Memory B cell (primary cell): ENCODE results near the gene PEX14.
"Not testable (repeated sequence)": the region's sequence is repeated elsewhere in the genome, so short reads cannot be mapped to it uniquely, and the experiment has no call there.

Source experiments
- ATAC-seq: fragments of 150-1000 bp; cut with Tn5 transposase; 2 replicates; pipeline ENCODE4 v1.10.0; 2021; ENCODE audit warnings: low read depth, mild to moderate bottlenecking, moderate library complexity
- DNase-seq, 2 donors: peaks; one replicate each; pipeline ENCODE4 v3.0.0; 2022; ENCODE audit warnings: low spot score in 2 of 2
- H3K27ac Mint-ChIP-seq: one replicate; pipeline ENCODE4 v1.8.0; 2022; ENCODE audit warnings: mild to moderate bottlenecking, moderate library complexity, mixed read lengths
- H3K27me3 Mint-ChIP-seq: one replicate; pipeline ENCODE4 v1.8.0; 2022; ENCODE audit warnings: mixed read lengths
- H3K36me3 Mint-ChIP-seq: one replicate; pipeline ENCODE4 v1.8.0; 2022; ENCODE audit warnings: mild to moderate bottlenecking, mixed read lengths
- H3K4me1 Mint-ChIP-seq: one replicate; pipeline ENCODE4 v1.8.0; 2022; ENCODE audit warnings: mixed read lengths
- H3K4me3 Mint-ChIP-seq: one replicate; pipeline ENCODE4 v1.8.0; 2022; ENCODE audit warnings: mild to moderate bottlenecking, moderate library complexity, mixed read lengths
- H3K9me3 Mint-ChIP-seq: one replicate; pipeline ENCODE4 v1.8.0; 2022; ENCODE audit warnings: mixed read lengths

The PEX14 gene

GRCh38 chr1:10440305-10440704 is 34.4 kb upstream of the PEX14 start:
- H3K4me1 Mint-ChIP-seq = no peaks in the 10 kb centered on the region
- H3K27me3 Mint-ChIP-seq = no peaks in the 10 kb centered on the region
- H3K27ac Mint-ChIP-seq = no peak overlapping the region
- ATAC-seq = no peak
- H3K4me3 Mint-ChIP-seq = no peak overlapping the region
- no peak for DNase-seq
- no peaks in the 10 kb centered on the region for H3K9me3 Mint-ChIP-seq
- H3K36me3 Mint-ChIP-seq = peaks cover 2% of the 10 kb centered on the region

GRCh38 chr1:10440794-10441193 is 34.0 kb upstream of the PEX14 start:
- no peak for ATAC-seq
- H3K27ac Mint-ChIP-seq = no peak overlapping the region
- H3K36me3 Mint-ChIP-seq = peaks cover 2% of the 10 kb centered on the region
- no peaks in the 10 kb centered on the region for H3K9me3 Mint-ChIP-seq
- DNase-seq = no peak
- H3K4me3 Mint-ChIP-seq = no peak overlapping the region
- H3K27me3 Mint-ChIP-seq = no peaks in the 10 kb centered on the region
- H3K4me1 Mint-ChIP-seq = no peaks in the 10 kb centered on the region

- H3K4me1 Mint-ChIP-seq = no peaks in the 10 kb centered on the region
- no peak overlapping the region for H3K4me3 Mint-ChIP-seq
- H3K27me3 Mint-ChIP-seq = peaks cover 2% of the 10 kb centered on the region
- H3K9me3 Mint-ChIP-seq = no peaks in the 10 kb centered on the region
- peaks cover 4% of the 10 kb centered on the region for H3K36me3 Mint-ChIP-seq
- no peak overlapping the region for H3K27ac Mint-ChIP-seq
- ATAC-seq (no peak), DNase-seq (no peak)
These were observed 30.5 kb upstream of the PEX14 start for GRCh38 chr1:10444248-10444647.

GRCh38 chr1:10444795-10445397 is 29.9 kb upstream of the PEX14 start:
- ATAC-seq (no peak), DNase-seq (no peak)
- Mint-ChIP-seq H3K9me3 (no peaks in the 10 kb centered on the region), H3K27ac (no peak overlapping the region), H3K4me1 (no peaks in the 10 kb centered on the region), H3K36me3 (peaks cover 4% of the 10 kb centered on the region), H3K4me3 (no peak overlapping the region), H3K27me3 (peaks cover 2% of the 10 kb centered on the region)

GRCh38 chr1:10446790-10447422 is 27.8 kb upstream of the PEX14 start:
- Mint-ChIP-seq H3K36me3 (peaks cover 4% of the 10 kb centered on the region), H3K4me1 (no peaks in the 10 kb centered on the region), H3K27ac (no peak overlapping the region), H3K4me3 (no peak overlapping the region), H3K9me3 (no peaks in the 10 kb centered on the region), H3K27me3 (peaks cover 2% of the 10 kb centered on the region)
- ATAC-seq (no peak), DNase-seq (no peak)

- H3K27ac Mint-ChIP-seq = no peak within 1 kb of the TSS
- H3K4me3 Mint-ChIP-seq = no peak within 1 kb of the TSS
These were observed 25.0 kb upstream of the PEX14 start, which contains the start of gene CORT for GRCh38 chr1:10449751-10450150. Gene CORT (plus strand): TSS chr1:10450031. CDS start chr1:10450224, 193 bp downstream.

GRCh38 chr1:10450156-10450814 is 24.5 kb upstream of the PEX14 start:
- DNase-seq (no peak), ATAC-seq (no peak)
- H3K27me3 Mint-ChIP-seq = peaks cover 2% of the 10 kb centered on the region
- H3K4me3 Mint-ChIP-seq = no peak overlapping the region
- H3K36me3 Mint-ChIP-seq = peaks cover 2% of the 10 kb centered on the region
- no peak overlapping the region for H3K27ac Mint-ChIP-seq
- no peaks in the 10 kb centered on the region for H3K4me1 Mint-ChIP-seq
- H3K9me3 Mint-ChIP-seq = no peaks in the 10 kb centered on the region

More at GRCh38 chr1:10449751-10450150, 25.0 kb upstream of the PEX14 start, which contains the start of gene CORT:
- H3K36me3 Mint-ChIP-seq = peaks cover 2% of the 10 kb centered on the region
- no peaks in the 10 kb centered on the region for H3K4me1 Mint-ChIP-seq
- no peak for ATAC-seq
- DNase-seq = no peak
- H3K9me3 Mint-ChIP-seq = no peaks in the 10 kb centered on the region
- H3K27me3 Mint-ChIP-seq = peaks cover 2% of the 10 kb centered on the region

GRCh38 chr1:10450836-10451235 is 23.9 kb upstream of the PEX14 start:
- Mint-ChIP-seq H3K27me3 (peaks cover 2% of the 10 kb centered on the region), H3K36me3 (peaks cover 2% of the 10 kb centered on the region), H3K27ac (no peak overlapping the region), H3K4me3 (no peak overlapping the region), H3K4me1 (no peaks in the 10 kb centered on the region), H3K9me3 (no peaks in the 10 kb centered on the region)
- ATAC-seq (no peak), DNase-seq (no peak)

GRCh38 chr1:10451287-10451686 is 23.5 kb upstream of the PEX14 start:
- DNase-seq = no peak
- H3K36me3 Mint-ChIP-seq = peaks cover 2% of the 10 kb centered on the region
- peaks cover 2% of the 10 kb centered on the region for H3K27me3 Mint-ChIP-seq
- H3K4me3 Mint-ChIP-seq = no peak overlapping the region
- H3K4me1 Mint-ChIP-seq = no peaks in the 10 kb centered on the region
- H3K27ac Mint-ChIP-seq = no peak overlapping the region
- no peaks in the 10 kb centered on the region for H3K9me3 Mint-ChIP-seq
- ATAC-seq = no peak

- ATAC-seq (no peak), DNase-seq (no peak)
- Mint-ChIP-seq H3K4me1 (no peaks in the 10 kb centered on the region), H3K27me3 (no peaks in the 10 kb centered on the region), H3K27ac (no peak overlapping the region), H3K9me3 (no peaks in the 10 kb centered on the region), H3K4me3 (no peak overlapping the region), H3K36me3 (peaks cover 1% of the 10 kb centered on the region)
These were observed 18.7 kb upstream of the PEX14 start for GRCh38 chr1:10456048-10456447.

- DNase-seq (no peak), ATAC-seq (no peak)
- Mint-ChIP-seq H3K9me3 (no peaks in the 10 kb centered on the region), H3K4me1 (no peaks in the 10 kb centered on the region), H3K36me3 (peaks cover 6% of the 10 kb centered on the region), H3K27me3 (no peaks in the 10 kb centered on the region), H3K27ac (no peak overlapping the region), H3K4me3 (no peak overlapping the region)
These were observed 18.1 kb upstream of the PEX14 start for GRCh38 chr1:10456661-10457060.

- not testable (repeated sequence) for H3K27ac Mint-ChIP-seq, ATAC-seq, DNase-seq, H3K4me3 Mint-ChIP-seq, H3K9me3 Mint-ChIP-seq, H3K4me1 Mint-ChIP-seq, H3K27me3 Mint-ChIP-seq, H3K36me3 Mint-ChIP-seq
These were observed 17.3 kb upstream of the PEX14 start for GRCh38 chr1:10457462-10457861.

GRCh38 chr1:10457875-10458274 is 16.9 kb upstream of the PEX14 start:
- H3K27ac Mint-ChIP-seq = no peak overlapping the region
- no peaks in the 10 kb centered on the region for H3K27me3 Mint-ChIP-seq
- no peaks in the 10 kb centered on the region for H3K4me1 Mint-ChIP-seq
- no peak overlapping the region for H3K4me3 Mint-ChIP-seq
- no peak for DNase-seq
- ATAC-seq = no peak
- H3K9me3 Mint-ChIP-seq = no peaks in the 10 kb centered on the region
- peaks cover 9% of the 10 kb centered on the region for H3K36me3 Mint-ChIP-seq

GRCh38 chr1:10459184-10459583 is 15.6 kb upstream of the PEX14 start:
- ATAC-seq (no peak), DNase-seq (no peak)
- Mint-ChIP-seq H3K36me3 (peaks cover 18% of the 10 kb centered on the region), H3K9me3 (no peaks in the 10 kb centered on the region), H3K4me1 (no peaks in the 10 kb centered on the region), H3K4me3 (no peak overlapping the region), H3K27me3 (no peaks in the 10 kb centered on the region), H3K27ac (no peak overlapping the region)
